CMK (cell line): ENCODE data around the gene FAM20B.

Source experiments
- DNase-seq: peaks from one replicate; pipeline ENCODE4 v3.0.0-alpha.2; 2010; ENCODE audit warnings: low read depth

Gene FAM20B

GRCh38 chr1:179092896-179093461 is 67.3 kb downstream of the FAM20B start:
- no peak for DNase-seq

- DNase-seq = no peak
Measured at GRCh38 chr1:179094818-179095217, 69.1 kb downstream of the FAM20B start.

- DNase-seq = no peak
Measured at GRCh38 chr1:179095377-179095776, 69.7 kb downstream of the FAM20B start.

GRCh38 chr1:179095924-179096323 is 70.2 kb downstream of the FAM20B start:
- DNase-seq = no peak

- no peak for DNase-seq
Measured at GRCh38 chr1:179099891-179100290, 74.2 kb downstream of the FAM20B start.

GRCh38 chr1:179101566-179101965 is 75.9 kb downstream of the FAM20B start:
- DNase-seq = no peak

- DNase-seq = no peak
Measured at GRCh38 chr1:179103999-179104398, 78.3 kb downstream of the FAM20B start.

- DNase-seq = no peak
Measured at GRCh38 chr1:179104611-179105250, 79.0 kb downstream of the FAM20B start.

GRCh38 chr1:179105393-179105792 is 79.7 kb downstream of the FAM20B start:
- no peak for DNase-seq

GRCh38 chr1:179107706-179108629 is 82.3 kb downstream of the FAM20B start:
- DNase-seq = peak; percentile 44

- no peak for DNase-seq
Measured at GRCh38 chr1:179108644-179109043, 83.0 kb downstream of the FAM20B start.

- DNase-seq = no peak
Measured at GRCh38 chr1:179115181-179115580, 89.5 kb downstream of the FAM20B start.

GRCh38 chr1:179119513-179119912 is 93.8 kb downstream of the FAM20B start:
- no peak for DNase-seq

- DNase-seq = no peak
Measured at GRCh38 chr1:179120736-179121135, 95.0 kb downstream of the FAM20B start.

GRCh38 chr1:179121159-179121938 is 95.7 kb downstream of the FAM20B start:
- DNase-seq = no peak

GRCh38 chr1:179124873-179125272 is 99.2 kb downstream of the FAM20B start:
- DNase-seq = no peak
